Keratinocyte (primary cell): ENCODE data around the gene CAMK2D. TPM values are rescaled to one million over a fixed set of nuclear protein-coding genes. Genes with fewer than 3 reads are reported as not detected.

ENCODE experiments used
- DNase-seq: peaks from one replicate; pipeline ENCODE4 v3.0.0-alpha.2; 2011; ENCODE audit warnings: low read depth, missing footprints, low spot score
- FAIRE-seq: peaks from 2 replicates; lab custom pipeline; 2011; peaks lifted over from hg19 to GRCh38; lab: Jason Lieb, UNC
- H2AFZ ChIP-seq: 2 replicates; pipeline ENCODE4 v1.6.0; 2012; ENCODE audit warnings: low read length, control low read depth, inconsistent platforms; ENCODE audit not compliant: control insufficient read depth
- H3K27ac ChIP-seq: 2 replicates; pipeline ENCODE4 v1.5.1; 2011; ENCODE audit warnings: low read length; ENCODE audit not compliant: control insufficient read depth, insufficient read depth
- H3K27me3 ChIP-seq: 3 replicates; pipeline ENCODE4 v1.6.0; 2011; ENCODE audit warnings: low read length; ENCODE audit not compliant: control insufficient read depth, insufficient read depth; ENCODE audit errors: extremely low read depth
- H3K36me3 ChIP-seq, 2 experiments: 2 replicates in 1 of 2; 3 replicates in 1 of 2; pipeline ENCODE4 v1.5.1; 2011; ENCODE audit warnings: low read length in 2 of 2, mild to moderate bottlenecking in 1 of 2; ENCODE audit not compliant: control insufficient read depth in 2 of 2, insufficient read depth in 2 of 2; ENCODE audit errors: extremely low read depth in 1 of 2
- H3K4me1 ChIP-seq: 3 replicates; pipeline ENCODE4 v1.5.1; 2011; ENCODE audit warnings: low read length; ENCODE audit not compliant: control insufficient read depth, insufficient read depth; ENCODE audit errors: extremely low read depth
- H3K4me2 ChIP-seq: 3 replicates; pipeline ENCODE4 v1.6.0; 2011; ENCODE audit warnings: low read depth, low read length; ENCODE audit not compliant: control insufficient read depth, insufficient read depth; ENCODE audit errors: extremely low read depth
- H3K4me3 ChIP-seq, 3 experiments: fragments of 200-600 bp in 1 of 3; sonication (generic) in 1 of 3; 2 replicates in 2 of 3; 3 replicates in 1 of 3; pipeline ENCODE4 v1.5.1; 2011 to 2016; ENCODE audit warnings: low read length in 3 of 3, mild to moderate bottlenecking in 3 of 3, control low read depth in 2 of 3, inconsistent platforms in 1 of 3, low read depth in 1 of 3, mixed read lengths in 1 of 3, mixed run types in 1 of 3, moderate library complexity in 1 of 3; ENCODE audit not compliant: control insufficient read depth in 2 of 3, insufficient read depth in 2 of 3; ENCODE audit errors: extremely low read depth in 1 of 3
- H3K79me2 ChIP-seq: 2 replicates; pipeline ENCODE4 v1.6.0; 2012; ENCODE audit warnings: low read length; ENCODE audit not compliant: control insufficient read depth, insufficient read depth
- H3K9ac ChIP-seq: 3 replicates; pipeline ENCODE4 v1.6.0; 2011; ENCODE audit warnings: low read length; ENCODE audit not compliant: control insufficient read depth, insufficient read depth; ENCODE audit errors: extremely low read depth
- H3K9me1 ChIP-seq: 3 replicates; pipeline ENCODE4 v1.6.0; 2011; ENCODE audit warnings: low read length; ENCODE audit not compliant: control insufficient read depth, insufficient read depth; ENCODE audit errors: extremely low read depth
- H3K9me3 ChIP-seq: 2 replicates; pipeline ENCODE4 v1.5.1; 2012; ENCODE audit warnings: low read depth, low read length; ENCODE audit not compliant: control insufficient read depth
- H4K20me1 ChIP-seq: 3 replicates; pipeline ENCODE4 v1.6.0; 2011; ENCODE audit warnings: low read length; ENCODE audit not compliant: control insufficient read depth, insufficient read depth; ENCODE audit errors: extremely low read depth
- CTCF ChIP-seq, 3 experiments: IDR thresholded peaks in 1 of 3; conservative IDR thresholded peaks in 1 of 3; optimal IDR thresholded peaks in 1 of 3; 2 replicates in 2 of 3; 3 replicates in 1 of 3; pipeline versions ENCODE3 to v1.5.1; 2011; ENCODE audit warnings: low read length in 3 of 3, mild to moderate bottlenecking in 3 of 3, moderate library complexity in 2 of 3, control low read depth in 1 of 3, inconsistent platforms in 1 of 3; ENCODE audit not compliant: insufficient read depth in 2 of 3; ENCODE audit errors: extremely low read depth in 1 of 3
- EZH2 ChIP-seq: IDR thresholded peaks from one replicate; pipeline ENCODE4 v1.6.1; 2012; ENCODE audit warnings: inconsistent platforms, mild to moderate bottlenecking, low read length, moderate library complexity
- dilution Hi-C: fragments of 300-500 bp; cut with MboI; formaldehyde crosslinking; loops from one replicate; pipeline ENCODE4 v1.7.0; 2020; ENCODE audit warnings: low sequenced_read_pairs; ENCODE audit not compliant: extremely low pct_ligation_motif_present
- polyA plus RNA-seq, 5 experiments: library from polyadenylated mRNA; depleted of rRNA in 3 of 5; stranded (reverse) in 3 of 5; stranded (forward) in 1 of 5; unstranded in 1 of 5; fragments of >200 nt; gene quantifications; 1 replicate in 1 of 5; 2 replicates in 3 of 5; 3 replicates in 1 of 5; pipeline versions ENCODE4 v1.2.1 to v1.2.3, GENCODE V29; 2011 to 2012; ENCODE audit warnings: missing spikeins in 2 of 5, low read depth in 1 of 5, low replicate concordance in 1 of 5

CAMK2D gene
- polyA plus RNA-seq, 1 donor (not counting 4 experiments of a cell fraction or from before 2014, with no cell fraction given) = 18.8 TPM

DNA sequence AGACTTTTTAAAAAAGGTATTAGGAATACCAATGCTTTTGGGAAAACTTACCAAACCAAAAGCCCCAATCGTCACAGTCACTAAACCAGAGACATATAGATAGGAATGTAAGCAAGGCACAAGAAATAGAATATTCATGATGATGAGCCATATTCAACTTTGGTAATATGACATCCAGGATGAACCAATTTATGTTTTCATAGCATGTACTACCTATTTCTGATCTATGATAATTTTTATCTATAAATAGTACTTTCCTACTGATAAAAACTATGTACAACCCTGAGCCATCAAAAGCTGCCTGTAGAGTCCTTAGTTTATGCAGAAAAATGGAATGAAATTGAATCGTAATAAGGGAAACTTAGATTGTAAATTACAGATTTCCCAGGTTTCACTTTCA is 18.9 kb downstream of the CAMK2D start:
- no peak overlapping the region for H2AFZ ChIP-seq
- no peaks in the 10 kb centered on the region for H3K27me3 ChIP-seq
- no peaks in the 10 kb centered on the region for H3K4me1 ChIP-seq
- H3K4me3 ChIP-seq = no peak overlapping the region
- no peak overlapping the region for H3K4me2 ChIP-seq
- DNase-seq (no peak), FAIRE-seq (no peak)
- H4K20me1 ChIP-seq = no peaks in the 10 kb centered on the region
- H3K27ac ChIP-seq = no peak overlapping the region
- dilution Hi-C loops = no loop called here
- no peaks in the 10 kb centered on the region for H3K9me1 ChIP-seq
- no peaks in the 10 kb centered on the region for H3K36me3 ChIP-seq
- TF ChIP-seq CTCF (optimal IDR thresholded peaks at IDR 0.05 in 1 of 3, IDR thresholded peaks at IDR 0.05 in 1 of 3, conservative IDR thresholded peaks at IDR 0.05 in 1 of 3; ENCODE audit: extremely low read depth in 1 of 3, insufficient read depth in 2 of 3, low read length in 3 of 3) (no peak), EZH2 (no peak)
- no peak overlapping the region for H3K9ac ChIP-seq
- H3K9me3 ChIP-seq = no peaks in the 10 kb centered on the region
- no peaks in the 10 kb centered on the region for H3K79me2 ChIP-seq

- no peak overlapping the region for H3K4me2 ChIP-seq
- no peaks in the 10 kb centered on the region for H3K79me2 ChIP-seq
- no peak for DNase-seq
- dilution Hi-C loops = no loop called here
- FAIRE-seq = no peak
- H3K9ac ChIP-seq = no peak overlapping the region
- no peaks in the 10 kb centered on the region for H3K9me3 ChIP-seq
- no peaks in the 10 kb centered on the region for H3K9me1 ChIP-seq
- TF ChIP-seq EZH2 = no peak
- no peak for TF ChIP-seq CTCF (optimal IDR thresholded peaks at IDR 0.05 in 1 of 3, IDR thresholded peaks at IDR 0.05 in 1 of 3, conservative IDR thresholded peaks at IDR 0.05 in 1 of 3; ENCODE audit: extremely low read depth in 1 of 3, insufficient read depth in 2 of 3, low read length in 3 of 3)
- H3K4me1 ChIP-seq = no peaks in the 10 kb centered on the region
- H3K27ac ChIP-seq = no peak overlapping the region
- no peak overlapping the region for H3K4me3 ChIP-seq
- H3K36me3 ChIP-seq = no peaks in the 10 kb centered on the region
- no peaks in the 10 kb centered on the region for H3K27me3 ChIP-seq
- no peaks in the 10 kb centered on the region for H4K20me1 ChIP-seq
- no peak overlapping the region for H2AFZ ChIP-seq
These were observed 19.6 kb downstream of the CAMK2D start for GRCh38 chr4:113741956-113742355.
